HepG2 (cell line): ENCODE results near the gene AP4M1. TPM values are rescaled to one million over a fixed set of nuclear protein-coding genes. Genes with fewer than 3 reads are reported as not detected.

Source experiments
- DNMT3B ChIP-seq: conservative IDR thresholded peaks from 2 replicates; pipeline ENCODE4 v1.6.1; 2016; ENCODE audit warnings: missing biosample characterization, control low read depth
- FOXK2 ChIP-seq: fragments of 450-650 bp; IDR thresholded peaks from 2 replicates; pipeline ENCODE4 v1.6.1; 2016
- GFI1 ChIP-seq: sonication (generic); formaldehyde crosslinking; IDR thresholded peaks from 2 replicates; pipeline ENCODE4 v1.5.0; 2020; ENCODE audit warnings: missing genetic modification reagents, mild to moderate bottlenecking, borderline replicate concordance
- HOXA9 ChIP-seq: sonication (generic); formaldehyde crosslinking; IDR thresholded peaks from 2 replicates; pipeline ENCODE4 v1.8.1; 2022; ENCODE audit warnings: missing genetic modification reagents, mild to moderate bottlenecking, moderate library complexity, borderline replicate concordance
- IRF2 ChIP-seq: IDR thresholded peaks from 2 replicates; pipeline ENCODE4 v1.6.1; 2018; ENCODE audit warnings: missing genetic modification reagents, missing compliant biosample characterization
- MEF2D ChIP-seq: sonication (generic); formaldehyde crosslinking; IDR thresholded peaks from 2 replicates; pipeline ENCODE4 v1.5.1; 2020; ENCODE audit warnings: mild to moderate bottlenecking, missing genetic modification reagents
- PREB ChIP-seq: sonication (generic); formaldehyde crosslinking; IDR thresholded peaks from 2 replicates; pipeline ENCODE4 v1.4.0; 2020; ENCODE audit warnings: missing genetic modification reagents
- RBFOX2 ChIP-seq: fragments of 200-400 bp; formaldehyde crosslinking; IDR thresholded peaks from 2 replicates; pipeline ENCODE4 v1.6.1; 2017; ENCODE audit warnings: low read depth, mild to moderate bottlenecking, low read length
- SMAD9 ChIP-seq: sonication (generic); formaldehyde crosslinking; IDR thresholded peaks from 2 replicates; pipeline ENCODE4 v1.5.1; 2020; ENCODE audit warnings: mild to moderate bottlenecking, missing genetic modification reagents
- ZBTB38 ChIP-seq: sonication (generic); formaldehyde crosslinking; IDR thresholded peaks from 2 replicates; pipeline ENCODE4 v1.5.1; 2020; ENCODE audit warnings: mild to moderate bottlenecking, missing genetic modification reagents
- ZC3H4 ChIP-seq: sonication (generic); formaldehyde crosslinking; IDR thresholded peaks from 2 replicates; pipeline ENCODE4 v1.4.0; 2020; ENCODE audit warnings: missing genetic modification reagents, borderline replicate concordance
- ZNF407 ChIP-seq: sonication (generic); formaldehyde crosslinking; IDR thresholded peaks from one replicate; pipeline ENCODE4 v1.5.1; 2020; ENCODE audit warnings: mild to moderate bottlenecking, missing genetic modification reagents; ENCODE audit errors: not compliant biosample characterization
- ZNF879 ChIP-seq: sonication (generic); formaldehyde crosslinking; IDR thresholded peaks from 2 replicates; pipeline ENCODE4 v1.8.1; 2023; ENCODE audit warnings: missing genetic modification reagents
- polyA plus RNA-seq, 8 experiments: library from polyadenylated mRNA; depleted of rRNA in 3 of 8; stranded (reverse) in 7 of 8; unstranded in 1 of 8; fragments of >200 nt; fragmentation: Illumina TruSeq in 4 of 8; extraction: Trizol in 4 of 8; gene quantifications; 2 replicates each; pipeline versions ENCODE4 v1.2.1 to v1.2.3, GENCODE V29; 2011 to 2016; ENCODE audit warnings: low read depth in 4 of 8, missing spikeins in 1 of 8, mixed read lengths in 1 of 8; ENCODE audit not compliant: insufficient read depth in 1 of 8
- total RNA-seq, 5 experiments: library from RNA; depleted of rRNA; stranded (reverse); fragments of >200 nt; fragmentation: Illumina TruSeq; extraction: Trizol; gene quantifications; 2 replicates each; pipeline ENCODE4 v1.2.3, GENCODE V29; 2016; ENCODE audit warnings: low read depth in 1 of 5
- TF ChIP-seq, protein P1 (sequence below): sonication (generic); formaldehyde crosslinking; IDR thresholded peaks from 2 replicates; pipeline ENCODE4 v1.5.1; 2020; ENCODE audit warnings: mild to moderate bottlenecking, missing genetic modification reagents, borderline replicate concordance

Gene AP4M1
- total and polyA plus RNA-seq, 2 of the 13 experiments (the other 11 are each of a cell fraction or from before 2014, with no cell fraction given), result 6.3 to 9.7 TPM

DNA sequence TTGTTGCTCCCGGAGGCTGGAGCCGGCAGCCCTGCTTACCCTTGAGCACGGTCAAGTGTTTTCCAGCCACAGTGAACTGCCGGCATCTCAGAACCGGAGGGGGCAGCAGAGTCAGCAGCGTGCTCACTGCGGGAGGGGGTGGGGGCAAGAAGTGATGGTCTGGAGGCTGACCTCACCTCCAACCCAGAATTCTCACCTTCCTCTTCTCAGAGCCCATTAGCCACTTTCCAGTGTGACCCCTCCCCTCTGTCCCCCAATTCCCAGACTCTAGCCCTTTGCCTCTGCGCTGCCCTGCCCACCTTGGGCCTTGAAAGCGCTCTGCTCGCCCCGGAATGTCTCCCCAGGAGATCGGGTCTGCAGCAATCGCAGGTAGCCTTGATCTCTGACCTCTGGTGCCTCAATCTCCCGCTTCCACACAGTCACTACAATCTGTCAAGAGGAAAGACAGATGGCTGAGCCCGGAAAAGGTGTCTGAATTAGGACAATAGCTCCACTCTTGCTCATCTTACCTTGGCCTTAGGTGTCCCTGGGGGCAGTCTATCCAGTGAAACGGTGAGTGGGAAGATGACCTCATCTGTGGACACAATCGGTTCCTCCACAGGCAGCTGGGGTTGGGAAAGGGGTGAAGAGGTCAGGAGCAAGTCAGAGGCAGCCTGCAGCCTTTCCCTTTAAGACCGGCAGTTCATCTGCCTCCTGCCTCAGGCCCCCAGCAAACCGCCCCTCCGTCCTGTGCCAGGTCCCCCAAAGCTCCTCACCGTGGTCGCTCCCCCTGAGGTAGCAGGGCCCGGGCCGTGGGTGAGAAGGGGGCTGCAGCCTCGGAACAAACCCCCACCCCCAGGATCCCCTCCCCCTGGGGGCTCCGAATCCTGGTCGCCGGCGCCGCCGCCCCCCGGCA lies 56.1 kb downstream of the AP4M1 start (continued):
- no peak for TF ChIP-seq SMAD9
- TF ChIP-seq DNMT3B (CRISPR knock-in tag), result no peak
- no peak for TF ChIP-seq IRF2 (CRISPR knock-in tag)
- TF ChIP-seq ZBTB38 (CRISPR knock-in tag), result 0 out of 2 replicates have a peak, but pooled peaks have one; percentile 37
- TF ChIP-seq MEF2D (CRISPR knock-in tag), result 0 out of 2 replicates have a peak, but pooled peaks have one; percentile 28
- TF ChIP-seq HOXA9 (CRISPR knock-in tag), result peak; percentile 30; the same call in 1 of the 2 replicates
- no peak for TF ChIP-seq PREB (CRISPR knock-in tag)
- TF ChIP-seq ZNF879 (CRISPR knock-in tag), result no peak
- no peak for TF ChIP-seq GFI1 (CRISPR knock-in tag)
- no peak for TF ChIP-seq ZC3H4 (CRISPR knock-in tag)
- TF ChIP-seq RBFOX2, result no peak
- TF ChIP-seq FOXK2, result no peak
- no peak for TF ChIP-seq ZNF407 (CRISPR knock-in tag)
- TF ChIP-seq, protein P1, sequence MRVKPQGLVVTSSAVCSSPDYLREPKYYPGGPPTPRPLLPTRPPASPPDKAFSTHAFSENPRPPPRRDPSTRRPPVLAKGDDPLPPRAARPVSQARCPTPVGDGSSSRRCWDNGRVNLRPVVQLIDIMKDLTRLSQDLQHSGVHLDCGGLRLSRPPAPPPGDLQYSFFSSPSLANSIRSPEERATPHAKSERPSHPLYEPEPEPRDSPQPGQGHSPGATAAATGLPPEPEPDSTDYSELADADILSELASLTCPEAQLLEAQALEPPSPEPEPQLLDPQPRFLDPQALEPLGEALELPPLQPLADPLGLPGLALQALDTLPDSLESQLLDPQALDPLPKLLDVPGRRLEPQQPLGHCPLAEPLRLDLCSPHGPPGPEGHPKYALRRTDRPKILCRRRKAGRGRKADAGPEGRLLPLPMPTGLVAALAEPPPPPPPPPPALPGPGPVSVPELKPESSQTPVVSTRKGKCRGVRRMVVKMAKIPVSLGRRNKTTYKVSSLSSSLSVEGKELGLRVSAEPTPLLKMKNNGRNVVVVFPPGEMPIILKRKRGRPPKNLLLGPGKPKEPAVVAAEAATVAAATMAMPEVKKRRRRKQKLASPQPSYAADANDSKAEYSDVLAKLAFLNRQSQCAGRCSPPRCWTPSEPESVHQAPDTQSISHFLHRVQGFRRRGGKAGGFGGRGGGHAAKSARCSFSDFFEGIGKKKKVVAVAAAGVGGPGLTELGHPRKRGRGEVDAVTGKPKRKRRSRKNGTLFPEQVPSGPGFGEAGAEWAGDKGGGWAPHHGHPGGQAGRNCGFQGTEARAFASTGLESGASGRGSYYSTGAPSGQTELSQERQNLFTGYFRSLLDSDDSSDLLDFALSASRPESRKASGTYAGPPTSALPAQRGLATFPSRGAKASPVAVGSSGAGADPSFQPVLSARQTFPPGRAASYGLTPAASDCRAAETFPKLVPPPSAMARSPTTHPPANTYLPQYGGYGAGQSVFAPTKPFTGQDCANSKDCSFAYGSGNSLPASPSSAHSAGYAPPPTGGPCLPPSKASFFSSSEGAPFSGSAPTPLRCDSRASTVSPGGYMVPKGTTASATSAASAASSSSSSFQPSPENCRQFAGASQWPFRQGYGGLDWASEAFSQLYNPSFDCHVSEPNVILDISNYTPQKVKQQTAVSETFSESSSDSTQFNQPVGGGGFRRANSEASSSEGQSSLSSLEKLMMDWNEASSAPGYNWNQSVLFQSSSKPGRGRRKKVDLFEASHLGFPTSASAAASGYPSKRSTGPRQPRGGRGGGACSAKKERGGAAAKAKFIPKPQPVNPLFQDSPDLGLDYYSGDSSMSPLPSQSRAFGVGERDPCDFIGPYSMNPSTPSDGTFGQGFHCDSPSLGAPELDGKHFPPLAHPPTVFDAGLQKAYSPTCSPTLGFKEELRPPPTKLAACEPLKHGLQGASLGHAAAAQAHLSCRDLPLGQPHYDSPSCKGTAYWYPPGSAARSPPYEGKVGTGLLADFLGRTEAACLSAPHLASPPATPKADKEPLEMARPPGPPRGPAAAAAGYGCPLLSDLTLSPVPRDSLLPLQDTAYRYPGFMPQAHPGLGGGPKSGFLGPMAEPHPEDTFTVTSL (CRISPR knock-in tag), result no peak
